CD4-positive, alpha-beta T cell treated with Interleukin-10 for 1 hour (primary cell): ENCODE measurements around the gene TRIO.

Source experiments
- DNase-seq: peaks from one replicate; pipeline ENCODE4 v3.0.0-alpha.2; 2020

The TRIO gene

GRCh38 chr5:14404780-14405179 is 261.6 kb downstream of the TRIO start:
- no peak for DNase-seq

- DNase-seq = no peak
These were observed 262.1 kb downstream of the TRIO start for GRCh38 chr5:14405267-14405666.

GRCh38 chr5:14405706-14406553 is 262.8 kb downstream of the TRIO start:
- DNase-seq = no peak

GRCh38 chr5:14406554-14406849 is 263.4 kb downstream of the TRIO start:
- no peak for DNase-seq

GRCh38 chr5:14407051-14407450 is 263.9 kb downstream of the TRIO start:
- no peak for DNase-seq

GRCh38 chr5:14407746-14408175 is 264.6 kb downstream of the TRIO start:
- no peak for DNase-seq

- no peak for DNase-seq
These were observed 265.9 kb downstream of the TRIO start for GRCh38 chr5:14408969-14409586.

- no peak for DNase-seq
These were observed 266.9 kb downstream of the TRIO start for GRCh38 chr5:14410068-14410393.

- DNase-seq = no peak
These were observed 267.5 kb downstream of the TRIO start for GRCh38 chr5:14410394-14411201.

- no peak for DNase-seq
These were observed 268.1 kb downstream of the TRIO start for GRCh38 chr5:14411216-14411615.

GRCh38 chr5:14413331-14413750 is 270.2 kb downstream of the TRIO start:
- DNase-seq = peak; percentile 52

- DNase-seq = peak; percentile 14
These were observed 270.9 kb downstream of the TRIO start for GRCh38 chr5:14414007-14414406.

GRCh38 chr5:14414656-14415023 is 271.5 kb downstream of the TRIO start:
- DNase-seq = no peak

- peak; percentile 24 for DNase-seq
These were observed 272.0 kb downstream of the TRIO start for GRCh38 chr5:14415024-14415697.

GRCh38 chr5:14415698-14416074 is 272.5 kb downstream of the TRIO start:
- DNase-seq = no peak

- no peak for DNase-seq
These were observed 273.6 kb downstream of the TRIO start for GRCh38 chr5:14416621-14417275.

GRCh38 chr5:14417276-14417730 is 274.2 kb downstream of the TRIO start:
- DNase-seq = no peak

- DNase-seq = no peak
These were observed 274.9 kb downstream of the TRIO start for GRCh38 chr5:14417792-14418765.

GRCh38 chr5:14419686-14420085 is 276.5 kb downstream of the TRIO start:
- DNase-seq = no peak

GRCh38 chr5:14420101-14420811 is 277.1 kb downstream of the TRIO start:
- DNase-seq = no peak

- DNase-seq = no peak
These were observed 278.7 kb downstream of the TRIO start for GRCh38 chr5:14421851-14422250.
